ENCODE results near the gene GOLGA6L10.
"Not testable (repeated sequence)": the region's sequence is repeated elsewhere in the genome, so short reads cannot be mapped to it uniquely, and the experiment has no call there.

The GOLGA6L10 gene

GRCh38 chr15:82343851-82344250 is 5.4 kb downstream of the GOLGA6L10 start:
- DNase-seq (ENCODE audit: low read depth): not testable (repeated sequence)

GRCh38 chr15:82342632-82343374 is 6.5 kb downstream of the GOLGA6L10 start:
- DNase-seq (ENCODE audit: low read depth): not testable (repeated sequence)

DNA sequence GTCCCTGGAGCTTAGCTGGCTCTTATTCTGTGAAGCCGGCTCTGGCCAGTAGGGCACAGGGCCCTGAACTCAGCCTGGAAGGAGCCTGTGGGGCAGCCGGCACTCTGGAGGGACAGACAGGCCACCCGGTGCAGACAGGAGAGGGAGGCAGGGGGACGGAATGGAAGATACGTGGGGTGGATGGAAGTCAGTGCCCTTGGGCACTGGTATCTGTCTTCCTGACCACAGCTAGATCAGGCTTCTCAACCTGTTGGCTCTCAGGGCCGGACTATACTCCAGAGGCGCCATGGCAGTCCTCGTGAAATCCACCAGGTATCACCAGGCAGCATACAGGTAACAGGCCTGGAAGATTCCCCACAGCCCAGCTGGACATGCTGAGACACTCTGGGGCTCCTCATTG is 10.7 kb downstream of the GOLGA6L10 start:
- DNase-seq (ENCODE audit: low read depth): not testable (repeated sequence)

DNA sequence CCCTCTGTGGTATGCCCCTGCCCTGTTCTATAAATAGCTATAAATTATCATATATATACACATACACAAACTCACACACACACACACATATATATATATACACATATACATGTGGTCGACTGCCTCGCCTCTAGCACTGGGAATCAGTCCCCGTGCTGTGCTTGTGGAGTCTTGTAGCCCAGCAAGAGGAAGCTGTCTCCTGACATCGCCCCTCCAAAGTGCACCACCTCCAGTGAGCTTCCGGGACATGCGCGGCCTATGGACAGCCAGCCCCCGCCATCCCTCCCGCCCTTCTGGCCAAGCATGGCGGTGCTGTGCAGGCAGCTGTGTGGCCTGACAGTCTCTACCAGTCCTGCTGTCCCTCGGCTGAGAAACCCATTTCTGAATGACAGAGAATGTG is 11.2 kb downstream of the GOLGA6L10 start:
- DNase-seq (ENCODE audit: low read depth): not testable (repeated sequence)

- not testable (repeated sequence) for DNase-seq (ENCODE audit: low read depth)
Observed at GRCh38 chr15:82337051-82337450, 12.2 kb downstream of the GOLGA6L10 start.

- not testable (repeated sequence) for DNase-seq (ENCODE audit: low read depth)
Observed at GRCh38 chr15:82336180-82336647, 13.1 kb downstream of the GOLGA6L10 start.

DNA sequence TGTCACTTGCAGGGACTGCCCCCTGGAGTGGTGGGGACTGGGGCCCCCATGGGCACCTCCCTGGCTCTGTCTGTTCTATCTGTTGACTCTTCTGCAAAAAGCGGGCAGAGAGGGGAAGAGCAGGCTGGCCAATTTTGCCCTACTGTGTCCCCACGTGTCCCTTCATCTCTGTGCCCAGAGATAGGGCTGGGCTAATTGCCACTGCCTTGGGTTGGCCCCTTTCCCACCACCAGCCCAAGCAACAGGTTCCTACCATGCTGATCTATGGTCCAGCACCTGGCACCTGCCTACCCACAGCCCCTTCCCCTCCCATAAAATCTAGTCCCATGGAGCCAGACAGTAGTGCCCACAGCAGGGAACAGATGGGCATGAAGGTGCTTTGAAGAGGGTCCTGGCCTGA is 14.3 kb downstream of the GOLGA6L10 start:
- not testable (repeated sequence) for DNase-seq (ENCODE audit: low read depth)

GRCh38 chr15:82334554-82334932 is 14.7 kb downstream of the GOLGA6L10 start:
- not testable (repeated sequence) for DNase-seq (ENCODE audit: low read depth)

GRCh38 chr15:82333603-82334553 is 15.4 kb downstream of the GOLGA6L10 start:
- not testable (repeated sequence) for DNase-seq (ENCODE audit: low read depth)

DNA sequence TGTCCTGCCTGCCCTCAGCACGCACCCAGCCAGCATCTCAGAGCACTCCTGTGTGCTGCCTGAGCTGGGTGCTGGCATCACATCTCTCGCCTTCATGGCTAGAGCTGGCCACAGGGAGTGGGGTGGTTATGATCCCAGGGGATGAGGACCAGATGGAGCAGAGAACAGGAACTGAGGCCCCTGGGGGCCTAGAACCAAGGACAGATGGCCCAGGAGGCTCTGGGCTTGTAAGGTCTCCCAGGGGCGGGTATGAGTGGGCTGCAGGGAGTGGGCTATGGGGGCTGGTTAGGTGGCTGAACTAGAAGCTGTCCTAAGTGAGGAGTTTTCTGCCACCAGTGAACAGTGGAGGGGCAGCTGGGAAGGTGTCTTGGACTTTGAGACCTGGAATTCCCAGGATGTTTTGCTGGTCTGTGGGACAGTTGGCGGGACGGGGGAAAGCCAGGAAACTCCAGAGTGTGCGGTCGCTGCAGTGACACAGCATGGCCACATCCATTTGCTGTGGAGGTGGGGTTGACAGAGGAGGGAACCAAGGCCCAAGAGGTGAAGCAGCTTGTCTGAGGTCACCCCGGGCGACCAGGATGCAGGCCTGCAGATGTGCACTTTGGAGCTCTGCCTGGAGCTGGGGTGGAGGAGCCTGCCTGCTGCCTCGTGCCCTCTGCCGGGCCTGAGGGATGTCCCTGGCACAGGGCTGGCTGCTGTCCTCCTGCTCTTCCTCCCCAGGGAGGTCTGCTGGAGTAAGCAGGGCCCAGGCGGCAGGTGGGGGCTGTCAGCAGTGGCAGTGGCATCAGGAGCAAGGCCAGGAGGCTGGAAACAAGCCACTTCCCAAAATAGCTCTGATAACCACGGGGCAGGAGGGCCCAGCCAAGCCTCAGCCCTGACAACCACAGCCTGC is 16.3 kb downstream of the GOLGA6L10 start:
- not testable (repeated sequence) for DNase-seq (ENCODE audit: low read depth)

DNA sequence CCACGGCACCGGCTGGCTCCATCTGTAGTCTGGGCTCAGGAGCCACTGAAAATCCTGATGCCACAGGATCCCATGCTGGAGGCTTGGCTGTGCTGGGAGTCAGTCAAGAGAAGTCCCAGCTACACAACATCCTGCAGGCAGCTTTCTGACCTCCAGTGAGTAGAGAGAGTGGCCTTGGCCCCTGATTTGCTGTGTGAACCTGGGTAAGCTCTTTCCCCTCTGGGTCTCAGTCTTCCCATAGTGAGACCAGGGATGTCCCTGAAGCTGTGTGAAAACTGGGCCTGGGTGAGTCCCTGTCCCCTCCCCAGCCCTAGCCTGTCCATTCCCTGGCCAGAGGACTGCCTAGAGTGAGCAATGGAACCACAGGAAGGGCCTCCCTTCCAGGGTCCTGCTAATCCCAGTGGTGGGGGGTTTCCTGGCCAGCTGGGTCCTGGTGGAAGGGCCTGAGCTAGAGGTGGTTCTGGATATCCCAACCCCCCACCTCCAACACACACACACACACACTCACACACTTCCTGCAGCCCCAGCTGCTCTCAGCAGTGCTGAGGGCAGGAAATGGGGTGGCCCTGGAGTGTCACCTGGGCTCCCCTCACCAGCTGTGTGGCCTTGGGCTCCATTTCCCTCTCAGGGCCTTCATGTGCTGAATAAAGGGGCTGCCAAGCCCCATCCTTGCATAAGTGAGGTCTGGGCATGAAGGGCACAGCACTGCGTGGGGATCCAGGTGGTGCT is 17.5 kb downstream of the GOLGA6L10 start:
- not testable (repeated sequence) for DNase-seq (ENCODE audit: low read depth)

DNA sequence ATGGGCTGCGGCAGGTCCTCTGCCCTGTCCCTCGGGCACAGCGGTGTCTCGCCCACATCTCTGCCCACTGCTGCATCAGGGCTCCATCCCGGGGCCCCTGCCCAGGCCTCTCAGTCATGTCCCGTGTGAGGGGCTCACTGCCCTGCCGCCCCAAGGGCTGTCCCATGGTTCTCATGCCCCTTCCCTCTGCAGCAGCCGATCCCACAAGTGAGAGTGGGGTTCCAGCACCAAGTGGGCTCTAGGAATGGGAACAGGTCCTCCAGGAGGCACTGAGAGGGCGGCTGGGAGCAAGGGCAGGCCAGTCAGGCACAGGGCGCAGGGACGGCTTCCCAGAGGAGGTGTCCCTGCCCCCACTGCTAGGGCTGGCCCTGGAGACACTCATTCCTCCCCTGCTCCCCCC is 18.4 kb downstream of the GOLGA6L10 start:
- DNase-seq (ENCODE audit: low read depth): not testable (repeated sequence)

DNA sequence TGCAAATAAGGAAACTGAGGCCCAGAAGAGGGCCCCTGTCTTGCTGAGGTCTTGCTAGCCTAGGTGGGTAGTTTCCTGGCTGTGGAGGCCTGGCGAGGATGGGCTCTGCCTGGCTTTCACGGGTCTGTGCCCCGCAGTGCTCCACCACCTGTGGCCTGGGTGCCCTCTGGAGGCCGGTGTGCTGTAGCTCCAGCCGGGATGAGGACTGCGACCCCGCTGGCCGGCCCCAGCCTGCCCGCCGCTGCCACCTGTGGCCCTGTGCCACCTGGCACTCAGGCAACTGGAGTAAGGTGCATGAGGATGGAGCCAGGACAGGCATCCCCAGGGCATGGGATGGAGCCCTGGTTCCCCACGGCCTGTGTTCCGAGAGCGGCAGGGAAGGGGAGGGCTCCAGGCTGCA is 20.2 kb downstream of the GOLGA6L10 start:
- not testable (repeated sequence) for DNase-seq (ENCODE audit: low read depth)

GRCh38 chr15:82327372-82327771 is 21.9 kb downstream of the GOLGA6L10 start:
- DNase-seq (ENCODE audit: low read depth): not testable (repeated sequence)

- DNase-seq (ENCODE audit: low read depth): not testable (repeated sequence)
Observed at GRCh38 chr15:82326896-82327295, 22.4 kb downstream of the GOLGA6L10 start.

DNA sequence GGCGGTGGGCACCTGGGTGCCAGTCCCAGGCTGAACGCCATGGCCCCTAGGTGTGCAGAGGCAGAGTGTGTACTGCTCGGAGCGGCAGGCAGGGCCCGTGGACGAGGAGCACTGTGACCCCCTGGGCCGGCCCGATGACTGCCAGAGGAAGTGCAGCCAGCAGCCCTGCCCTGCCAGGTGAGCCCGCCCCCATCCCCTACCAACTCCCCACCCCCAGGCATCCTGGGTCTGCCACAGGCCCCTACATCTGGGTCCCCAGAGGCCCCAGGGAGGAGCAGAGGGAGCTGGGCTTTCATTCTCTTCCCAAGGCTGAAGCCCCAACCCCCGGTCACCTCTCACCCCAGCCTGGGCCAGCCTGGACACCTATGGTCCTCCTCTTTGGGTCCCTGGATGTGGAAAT is 23.6 kb downstream of the GOLGA6L10 start:
- DNase-seq (ENCODE audit: low read depth): not testable (repeated sequence)

GRCh38 chr15:82324831-82325230 is 24.4 kb downstream of the GOLGA6L10 start:
- DNase-seq (ENCODE audit: low read depth): not testable (repeated sequence)

GRCh38 chr15:82322488-82322887 is 26.8 kb downstream of the GOLGA6L10 start:
- not testable (repeated sequence) for DNase-seq (ENCODE audit: low read depth)

- not testable (repeated sequence) for DNase-seq (ENCODE audit: low read depth)
Observed at GRCh38 chr15:82320861-82321260, 28.4 kb downstream of the GOLGA6L10 start.

DNA sequence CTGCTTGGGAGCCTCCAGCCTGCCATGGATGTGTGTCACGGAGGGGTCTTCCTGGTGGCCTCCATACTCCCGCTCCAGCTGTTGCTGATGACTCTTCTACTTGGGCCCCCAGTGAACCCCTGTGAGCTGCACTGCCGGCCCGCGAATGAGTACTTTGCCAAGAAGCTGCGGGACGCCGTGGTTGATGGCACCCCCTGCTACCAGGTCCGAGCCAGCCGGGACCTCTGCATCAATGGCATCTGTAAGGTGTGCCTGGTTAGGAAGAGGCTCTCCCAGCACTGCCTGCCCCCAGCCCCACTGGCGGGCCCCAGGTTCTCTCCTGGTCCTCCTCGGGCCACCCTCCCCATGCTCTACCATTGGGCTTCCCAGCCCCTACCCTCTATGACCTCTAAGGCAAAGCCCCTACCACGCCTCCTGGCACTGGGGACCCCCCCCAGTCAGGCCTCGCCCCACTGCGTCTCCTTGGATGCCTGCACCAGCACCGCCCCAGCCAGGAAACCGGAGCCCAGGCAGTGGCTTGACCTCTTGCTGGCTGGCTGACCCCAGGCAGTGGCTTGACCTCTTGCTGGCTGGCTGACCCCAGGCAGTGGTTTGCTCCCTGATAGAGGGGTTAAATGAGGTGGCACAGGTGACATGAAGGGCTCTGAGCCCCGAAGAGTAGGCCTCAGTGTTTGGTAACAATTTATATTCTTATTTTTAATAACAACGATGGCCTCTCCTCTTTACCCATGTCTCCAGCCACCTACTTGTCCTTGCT is 29.6 kb downstream of the GOLGA6L10 start:
- DNase-seq (ENCODE audit: low read depth): not testable (repeated sequence)

Measured in stimulated activated CD8-positive, alpha-beta memory T cell treated with anti-CD3 and anti-CD28 coated beads, Interleukin-12 subunit alpha, Interleukin-12 subunit beta, amount 100 ng/mL, for 4 hours (primary cell).